AG08395 (cell line): ENCODE data around the gene PPARD.
"Not testable (repeated sequence)": the region's sequence is repeated elsewhere in the genome, so short reads cannot be mapped to it uniquely, and the experiment has no call there.

ENCODE experiments used
- DNase-seq: peaks from one replicate; pipeline ENCODE4 v3.0.0; 2012; ENCODE audit warnings: mixed read lengths, low spot score

Gene PPARD

DNA sequence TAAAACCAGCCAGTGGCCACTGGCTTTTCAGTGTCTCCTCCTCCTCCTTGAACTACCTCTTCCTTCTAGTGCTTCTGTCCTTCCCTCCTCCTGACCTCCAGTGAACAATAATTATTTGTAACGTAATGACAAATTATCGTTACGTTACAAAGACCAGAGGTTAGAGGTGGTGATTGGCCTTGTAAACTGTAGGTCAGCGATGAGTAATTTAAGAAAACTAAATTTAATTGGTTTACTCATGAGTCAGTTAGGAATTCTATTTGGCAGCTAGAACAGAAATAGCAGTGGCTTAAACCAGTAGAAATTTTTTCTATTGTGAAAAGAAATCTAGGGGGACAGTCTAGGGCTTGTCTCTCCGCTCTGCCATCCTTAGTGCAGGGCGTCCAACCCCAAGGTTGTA lies 38.8 kb downstream of the PPARD start:
- peak; percentile 53 for DNase-seq

DNA sequence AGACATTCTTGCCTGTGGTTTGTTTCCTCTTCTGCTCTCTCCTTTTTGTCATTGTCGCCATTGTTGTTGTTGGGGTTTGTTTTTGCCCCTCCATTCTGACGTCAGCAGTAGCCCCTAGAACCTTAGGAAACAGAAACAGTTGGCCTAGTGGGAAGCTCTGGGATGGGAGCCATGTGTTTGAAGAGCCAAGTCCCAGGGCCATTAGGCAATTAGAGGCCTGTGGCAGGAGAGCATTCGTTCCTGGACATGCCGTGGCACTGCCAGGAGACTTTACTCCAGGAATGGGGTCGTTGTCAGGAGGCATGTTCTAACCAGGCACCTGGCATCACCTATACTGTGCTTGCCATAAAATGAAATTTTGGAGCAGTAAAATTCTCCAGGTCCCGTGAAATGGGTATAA lies 39.7 kb downstream of the PPARD start:
- DNase-seq = no peak

DNA sequence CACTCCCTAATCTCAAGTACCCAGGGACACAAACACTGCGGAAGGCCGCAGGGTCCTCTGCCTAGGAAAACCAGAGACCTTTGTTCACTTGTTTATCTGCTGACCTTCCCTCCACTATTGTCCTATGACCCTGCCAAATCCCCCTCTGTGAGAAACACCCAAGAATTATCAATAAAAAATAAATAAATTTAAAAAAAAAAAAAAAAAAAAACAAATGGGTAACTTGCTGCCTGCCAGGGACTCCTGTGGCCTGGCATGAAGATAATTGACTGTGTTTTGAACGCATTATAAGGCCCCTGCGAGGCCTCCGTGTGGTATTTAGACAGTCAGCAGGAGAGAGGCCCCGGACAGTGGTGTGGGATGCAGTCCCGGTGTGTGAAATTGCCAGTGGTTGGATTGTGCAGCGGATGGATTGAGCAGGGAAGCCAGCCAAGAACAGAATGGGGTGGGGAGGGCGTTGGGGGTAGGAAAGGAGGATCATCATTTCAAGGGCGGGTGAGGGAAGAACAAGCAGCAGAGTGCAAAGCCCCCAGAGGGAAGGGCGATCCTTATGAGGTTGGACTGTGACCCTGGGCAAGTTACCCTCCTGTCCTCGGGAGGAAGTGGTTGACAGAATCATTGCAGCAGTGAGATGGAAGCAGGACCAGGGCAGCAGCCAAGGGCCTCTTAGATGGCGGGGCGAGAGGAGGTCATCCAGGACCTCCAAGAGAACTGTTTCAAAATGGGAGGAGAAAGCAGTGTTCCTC lies 43.3 kb downstream of the PPARD start:
- peak; percentile 69 for DNase-seq

DNA sequence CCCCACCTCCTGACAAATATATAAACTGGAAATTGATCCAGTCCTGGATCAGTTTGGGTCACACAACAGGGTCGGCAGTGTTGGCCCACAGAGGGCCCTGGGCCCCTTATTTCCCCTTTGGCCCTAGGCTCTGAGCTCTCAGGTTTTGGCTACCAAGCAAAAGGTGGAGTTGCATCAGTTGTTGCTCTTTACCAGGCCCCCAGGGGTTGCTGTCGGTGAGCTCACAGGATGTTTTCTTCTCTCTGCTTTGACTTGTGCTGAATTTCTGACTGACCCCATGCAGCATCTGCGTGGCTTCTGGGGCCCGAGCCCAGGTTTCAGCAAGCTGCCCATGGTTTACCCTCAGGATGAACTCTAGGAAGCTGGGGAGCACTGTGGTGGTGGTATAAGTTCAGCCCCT lies 44.6 kb downstream of the PPARD start:
- no peak for DNase-seq

DNA sequence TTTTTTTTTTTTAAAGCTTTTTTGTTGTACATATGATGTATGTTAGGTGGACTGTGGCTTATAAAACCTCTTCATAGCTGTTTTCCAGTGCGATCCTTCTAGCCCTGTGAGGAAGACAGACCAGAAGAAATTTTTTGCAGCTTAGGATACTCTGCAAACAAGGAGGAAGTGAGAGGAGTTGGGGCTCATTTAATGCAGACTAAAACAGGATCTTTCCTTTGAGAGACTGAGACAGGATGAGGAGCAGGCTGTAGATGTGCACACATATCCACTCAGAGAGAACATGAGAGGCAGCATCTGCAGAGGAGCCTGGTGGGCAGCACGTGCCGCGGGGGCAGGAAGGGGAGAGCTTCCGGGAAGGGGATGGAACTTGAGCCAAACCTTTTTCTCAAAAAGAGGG lies 45.7 kb downstream of the PPARD start:
- no peak for DNase-seq

DNA sequence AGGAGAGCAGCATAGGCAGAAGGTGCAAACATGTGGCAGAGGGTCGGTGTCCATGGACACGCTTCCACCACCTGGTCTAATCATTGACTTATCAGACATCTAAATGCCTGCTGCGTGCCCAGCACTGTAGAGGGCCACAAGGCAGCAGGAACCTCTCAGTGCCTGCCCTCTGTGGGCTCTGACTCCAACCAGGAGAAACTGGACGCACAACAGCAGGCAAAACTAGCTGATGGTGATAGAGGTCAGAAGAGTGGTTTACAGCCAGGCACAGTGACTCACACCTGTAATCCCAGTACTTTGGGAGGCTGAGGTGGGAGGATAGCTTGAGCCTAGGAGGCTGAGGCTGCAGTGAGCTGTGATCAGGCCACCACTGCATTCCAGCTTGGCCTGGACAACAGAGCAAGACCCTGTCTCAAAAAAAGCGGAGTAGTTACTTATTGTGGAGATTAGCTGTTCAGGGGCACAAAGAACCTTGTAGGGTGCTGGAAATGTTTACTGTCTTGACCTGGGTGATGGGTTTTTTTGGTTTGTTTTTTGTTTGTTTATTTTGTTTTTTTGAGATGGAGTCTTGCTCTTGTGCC lies 46.5 kb downstream of the PPARD start:
- DNase-seq = no peak

DNA sequence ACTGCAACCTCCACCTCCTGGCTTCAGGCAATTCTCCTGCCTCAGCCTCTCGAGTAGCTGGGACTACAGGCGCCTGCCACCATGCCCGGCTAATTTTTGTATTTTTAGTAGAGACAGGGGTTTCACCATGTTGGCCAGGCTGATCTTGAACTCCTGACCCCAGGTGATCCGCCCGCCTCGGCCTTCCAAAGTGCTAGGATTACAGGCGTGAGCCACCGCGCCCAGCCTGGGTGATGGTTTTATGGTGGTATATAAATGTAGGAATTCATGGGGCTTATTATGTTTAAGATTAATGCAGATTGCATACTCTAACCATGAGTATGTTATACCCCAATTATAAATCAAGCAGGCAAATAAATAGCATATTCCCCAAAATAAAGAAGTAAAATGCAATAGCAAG lies 47.0 kb downstream of the PPARD start:
- not testable (repeated sequence) for DNase-seq

DNA sequence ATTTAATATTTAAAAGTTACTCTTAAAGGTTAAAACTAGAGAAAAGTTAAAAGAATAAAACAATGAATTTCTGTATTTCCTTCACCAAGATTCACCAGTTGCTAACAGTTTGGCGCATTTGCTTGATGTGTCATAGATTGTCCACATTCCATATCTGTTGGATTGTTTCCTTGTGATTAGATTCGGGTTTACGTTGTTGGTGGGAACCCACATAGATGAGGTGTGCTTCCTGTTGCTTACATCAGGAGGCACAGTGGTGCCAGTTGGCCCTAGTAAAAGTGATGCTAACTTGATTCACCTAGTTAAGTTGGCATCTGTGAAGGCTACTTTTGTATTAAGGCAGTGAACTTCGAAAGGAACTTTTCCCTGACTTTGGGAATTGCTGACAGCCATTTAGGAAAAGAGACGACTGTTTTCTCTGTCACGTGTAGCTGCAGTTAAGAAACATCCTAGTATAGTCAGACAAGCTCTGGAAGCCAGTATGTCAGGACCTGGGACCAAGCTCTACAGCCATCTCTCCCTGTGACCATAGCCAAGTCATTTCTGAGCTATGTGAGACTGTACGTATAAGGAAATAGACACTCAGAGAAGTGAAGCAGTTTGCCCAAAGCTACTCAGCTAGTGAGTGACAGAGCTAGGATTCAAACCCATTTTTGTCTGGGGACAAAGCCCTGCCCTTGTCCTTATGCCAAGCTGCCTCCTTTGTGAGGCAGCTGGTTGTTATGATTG lies 49.0 kb downstream of the PPARD start:
- DNase-seq = peak; percentile 74

DNA sequence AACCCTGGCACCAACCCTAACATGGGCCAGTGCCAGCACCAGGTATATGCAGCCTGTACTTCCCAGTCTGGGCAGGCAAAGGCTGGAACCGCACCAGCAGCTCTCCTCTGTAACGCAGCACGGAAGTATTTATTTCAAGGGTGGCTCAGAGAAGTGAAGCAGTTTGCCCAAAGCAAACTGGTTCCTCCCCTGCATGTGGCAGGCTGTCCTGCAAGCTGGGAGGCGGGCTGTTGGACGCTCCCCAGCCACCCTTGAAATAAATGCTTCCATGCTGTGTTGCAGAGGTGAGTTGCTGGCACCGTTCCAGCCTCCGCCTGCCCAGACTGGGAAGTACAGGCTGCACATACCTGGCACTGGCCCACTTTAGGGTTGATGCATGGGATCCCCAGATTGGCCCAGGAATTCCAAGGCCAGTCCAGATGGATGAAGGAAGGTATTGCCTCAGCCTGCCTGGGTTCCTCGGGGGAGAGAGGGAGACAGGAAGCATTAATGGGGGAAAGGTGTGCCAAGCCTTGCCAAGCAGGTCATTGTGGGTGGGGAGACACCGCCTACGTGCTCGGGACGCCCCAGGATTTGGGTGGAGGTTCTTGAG lies 49.8 kb downstream of the PPARD start:
- no peak for DNase-seq

DNA sequence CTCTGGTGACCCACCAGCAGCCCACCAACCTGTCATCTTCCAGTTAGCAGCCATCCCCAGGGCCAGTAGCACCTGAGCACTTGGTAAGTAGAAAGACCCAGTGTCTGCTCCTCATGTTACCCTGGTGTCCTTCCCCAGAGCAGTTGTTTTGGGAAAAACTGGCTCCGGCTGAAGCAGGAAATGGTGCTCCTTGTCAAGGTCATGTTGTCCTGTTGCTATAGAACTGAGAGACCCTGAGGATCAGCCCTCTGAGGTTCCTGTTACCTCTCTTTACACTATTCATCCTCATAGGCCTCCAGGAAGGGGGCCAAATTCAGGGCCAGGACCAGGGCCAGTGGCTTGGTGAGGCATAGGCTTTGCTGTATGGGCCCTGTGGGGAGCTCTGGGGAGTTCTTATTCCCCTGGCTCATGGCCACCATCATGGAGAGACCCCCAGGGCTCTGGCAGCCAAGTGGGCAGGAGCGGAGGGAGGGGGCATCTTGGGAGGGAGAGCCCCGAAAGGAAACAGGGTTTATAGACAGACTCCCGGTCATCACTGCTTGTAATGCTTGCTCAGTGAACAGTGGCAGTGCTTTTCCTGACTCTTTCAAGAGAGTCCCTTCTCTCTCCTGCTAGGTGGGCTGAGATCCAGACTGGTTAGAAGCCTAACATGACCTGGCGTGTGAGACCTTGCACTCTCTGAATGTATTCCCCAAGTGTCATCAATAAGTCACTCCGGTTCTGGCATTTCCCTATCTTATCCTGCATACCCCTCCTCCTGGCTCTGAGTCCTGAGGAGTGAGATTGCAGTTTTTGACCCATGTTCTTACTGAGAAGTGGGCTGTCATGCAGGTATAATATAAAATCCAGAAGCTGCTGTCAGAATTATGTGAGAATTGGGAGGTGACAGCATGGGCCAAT lies 50.7 kb downstream of the PPARD start:
- no peak for DNase-seq

DNA sequence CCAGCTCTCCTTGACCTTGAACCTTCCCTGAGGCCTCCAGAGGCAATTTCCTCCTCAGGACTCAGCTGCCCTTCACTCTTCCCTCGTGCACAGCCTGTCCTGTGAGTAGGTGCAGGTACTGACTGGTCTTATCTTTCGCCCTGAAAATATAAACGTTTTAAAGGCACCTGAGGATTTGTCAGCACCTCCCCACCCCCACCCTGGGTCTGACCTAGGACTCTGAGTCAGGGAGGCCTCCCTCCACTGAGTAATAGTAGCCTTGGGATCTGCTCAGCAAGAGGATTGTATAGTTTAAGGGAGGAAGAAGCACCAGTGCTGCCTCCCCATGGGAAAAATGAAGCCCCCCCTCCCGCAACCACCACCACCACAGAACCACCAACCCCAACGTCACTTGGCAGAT lies 54.6 kb downstream of the PPARD start:
- DNase-seq = peak; percentile 28

DNA sequence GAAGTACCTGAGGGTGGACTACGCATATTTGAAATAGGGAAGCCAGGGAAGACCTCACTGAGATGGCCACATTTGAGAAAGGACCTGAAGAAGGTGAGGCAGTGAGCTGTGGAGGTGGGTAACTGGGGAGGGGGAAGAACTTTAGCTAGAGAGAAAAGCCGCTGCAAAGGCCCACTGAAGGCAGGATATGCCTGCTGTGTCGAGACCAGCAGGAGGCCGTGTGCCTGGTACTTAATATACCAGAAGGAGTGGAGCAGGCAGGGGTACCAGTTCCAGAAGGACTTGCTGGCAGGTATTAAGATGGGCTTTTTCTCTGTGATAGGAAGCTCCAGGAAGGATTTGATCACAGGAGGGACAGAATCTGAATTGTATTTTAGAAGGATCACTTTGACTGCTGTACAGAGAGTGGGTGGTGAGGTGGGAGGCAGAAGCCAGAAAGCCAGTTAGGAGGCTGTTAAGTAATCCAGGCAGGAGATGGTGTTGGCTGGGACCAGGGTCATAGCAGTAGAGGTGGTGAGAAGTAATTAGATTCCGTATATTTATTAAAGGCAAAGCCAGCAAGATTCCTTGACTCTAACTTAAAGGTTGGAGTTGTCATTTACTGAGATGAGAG lies 55.6 kb downstream of the PPARD start:
- DNase-seq = no peak

DNA sequence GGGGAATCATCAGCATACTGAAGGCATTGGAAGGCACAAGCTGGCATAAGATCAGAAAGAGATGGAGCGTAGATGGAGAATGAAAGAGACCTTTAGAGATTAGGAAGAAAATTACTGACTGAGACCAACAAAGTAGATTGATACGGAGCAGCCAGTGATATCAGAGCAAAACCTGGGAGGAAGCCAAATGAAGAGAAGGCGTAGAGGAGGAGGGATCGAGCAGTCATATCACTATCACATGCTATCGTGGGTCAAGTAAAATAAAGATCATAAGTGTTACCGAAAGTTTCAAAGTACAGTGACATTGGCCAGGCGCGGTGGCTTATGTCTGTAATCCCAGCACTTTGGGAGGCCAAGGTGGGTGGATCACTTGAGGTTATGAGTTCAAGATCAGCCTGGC lies 56.2 kb downstream of the PPARD start:
- no peak for DNase-seq

DNA sequence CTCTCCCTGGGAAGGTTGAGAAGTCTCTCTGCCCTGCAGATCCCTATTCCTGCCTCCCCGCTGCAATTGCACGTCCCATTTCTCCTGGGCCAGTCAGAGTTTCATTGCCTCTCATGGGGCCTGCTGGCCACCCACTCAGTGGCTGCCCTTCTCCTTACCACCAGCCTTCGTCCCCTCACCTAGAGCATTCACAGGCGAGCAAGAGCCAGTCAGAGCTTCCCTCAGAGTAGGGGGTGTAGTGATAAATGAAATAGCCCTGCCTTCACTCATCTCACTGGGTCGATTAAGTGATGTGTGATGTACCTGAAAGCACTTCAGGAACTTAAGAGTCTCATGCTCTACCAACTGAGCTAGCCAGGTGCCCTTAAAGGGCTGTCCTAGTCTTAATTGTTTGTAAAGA lies 57.8 kb downstream of the PPARD start:
- DNase-seq = no peak

DNA sequence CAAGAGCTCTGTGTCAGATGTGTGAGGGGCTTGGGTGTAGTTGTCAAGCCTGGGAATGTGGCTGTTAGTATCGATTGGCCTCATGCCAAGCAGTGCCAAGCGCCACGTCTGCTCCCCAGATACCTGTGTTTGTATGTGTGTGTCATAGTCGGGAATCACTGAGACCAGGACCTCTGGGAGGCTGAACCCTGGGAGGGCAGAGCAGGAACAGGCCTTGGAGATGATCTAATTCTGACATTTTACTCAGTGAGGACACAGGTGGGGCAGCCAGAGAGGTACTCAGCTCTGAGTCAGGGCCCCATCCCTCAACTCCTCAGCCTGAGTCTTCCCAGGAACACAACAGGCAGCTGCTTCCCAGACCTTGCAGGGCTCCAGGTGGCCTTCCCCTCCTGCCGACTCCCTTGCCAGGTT lies 58.5 kb downstream of the PPARD start:
- DNase-seq = no peak

DNA sequence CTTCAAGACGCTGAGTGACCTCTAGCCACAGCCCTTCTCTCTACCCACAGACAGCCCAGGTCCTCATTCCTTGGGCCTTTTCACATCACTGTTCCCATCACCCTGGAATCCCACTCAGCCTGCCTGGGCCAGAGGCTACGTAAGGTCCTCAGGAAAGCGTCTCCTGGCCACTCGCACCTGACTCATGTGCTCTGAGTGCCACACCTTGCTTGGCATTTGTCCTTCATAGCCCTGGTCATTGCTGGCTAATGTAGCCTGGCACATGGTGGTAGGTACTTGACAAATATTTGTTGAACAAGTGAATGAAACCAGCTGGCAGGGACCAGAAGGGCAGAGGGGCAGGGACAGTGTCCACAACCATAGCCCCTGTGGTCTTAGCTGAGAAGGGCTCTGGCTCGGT lies 59.2 kb downstream of the PPARD start:
- no peak for DNase-seq

DNA sequence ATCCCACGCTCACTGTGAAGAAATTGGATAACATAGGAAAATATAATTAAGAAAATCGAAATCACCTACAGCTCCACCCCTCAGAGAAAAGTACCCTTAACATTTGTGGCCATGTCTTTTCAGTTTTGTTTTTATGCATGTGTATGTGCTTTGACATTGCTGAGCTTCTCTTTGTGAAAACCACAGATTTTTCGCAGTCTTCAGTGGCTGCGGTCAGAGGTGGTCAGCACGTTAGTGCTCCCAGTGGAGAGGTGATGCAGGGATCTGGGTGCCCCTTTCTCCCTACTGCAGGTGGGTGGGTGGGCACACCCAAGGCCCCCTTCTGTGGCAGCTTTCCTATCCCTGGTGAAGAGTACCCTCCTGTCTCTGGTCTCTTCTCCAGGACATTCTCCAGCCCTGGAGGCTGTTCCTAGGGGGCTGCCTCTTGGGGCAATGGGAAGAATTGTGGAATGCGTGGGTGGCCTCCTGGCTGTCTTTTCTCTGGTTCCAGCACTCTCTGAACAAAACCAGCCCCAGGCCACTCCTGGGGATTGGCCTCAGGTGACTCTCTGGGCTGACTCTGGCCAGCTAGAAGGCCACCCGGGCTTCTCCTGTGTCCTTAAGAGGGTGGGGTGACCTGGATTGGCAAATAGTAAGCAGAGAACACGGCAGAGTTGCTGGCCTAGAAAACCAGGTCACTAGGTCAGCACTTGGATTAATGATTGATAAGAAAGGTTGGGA lies 59.9 kb downstream of the PPARD start:
- no peak for DNase-seq

DNA sequence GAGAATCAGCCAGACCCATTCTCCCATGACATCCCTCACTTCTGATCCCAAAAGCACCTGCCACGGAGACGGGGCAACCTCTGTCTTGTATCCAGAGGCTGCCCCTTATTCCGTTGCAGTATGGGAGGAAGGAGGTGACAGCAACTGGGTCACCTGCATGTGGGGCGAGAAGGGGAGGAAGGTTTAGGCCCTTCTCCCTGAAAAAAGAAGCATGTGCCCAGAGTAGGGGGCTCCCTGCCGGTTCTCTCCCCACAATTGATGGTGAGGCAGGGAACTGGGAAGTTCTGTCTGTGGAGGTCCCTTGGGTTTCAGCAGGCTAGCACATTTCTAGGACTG lies 60.5 kb downstream of the PPARD start:
- no peak for DNase-seq

DNA sequence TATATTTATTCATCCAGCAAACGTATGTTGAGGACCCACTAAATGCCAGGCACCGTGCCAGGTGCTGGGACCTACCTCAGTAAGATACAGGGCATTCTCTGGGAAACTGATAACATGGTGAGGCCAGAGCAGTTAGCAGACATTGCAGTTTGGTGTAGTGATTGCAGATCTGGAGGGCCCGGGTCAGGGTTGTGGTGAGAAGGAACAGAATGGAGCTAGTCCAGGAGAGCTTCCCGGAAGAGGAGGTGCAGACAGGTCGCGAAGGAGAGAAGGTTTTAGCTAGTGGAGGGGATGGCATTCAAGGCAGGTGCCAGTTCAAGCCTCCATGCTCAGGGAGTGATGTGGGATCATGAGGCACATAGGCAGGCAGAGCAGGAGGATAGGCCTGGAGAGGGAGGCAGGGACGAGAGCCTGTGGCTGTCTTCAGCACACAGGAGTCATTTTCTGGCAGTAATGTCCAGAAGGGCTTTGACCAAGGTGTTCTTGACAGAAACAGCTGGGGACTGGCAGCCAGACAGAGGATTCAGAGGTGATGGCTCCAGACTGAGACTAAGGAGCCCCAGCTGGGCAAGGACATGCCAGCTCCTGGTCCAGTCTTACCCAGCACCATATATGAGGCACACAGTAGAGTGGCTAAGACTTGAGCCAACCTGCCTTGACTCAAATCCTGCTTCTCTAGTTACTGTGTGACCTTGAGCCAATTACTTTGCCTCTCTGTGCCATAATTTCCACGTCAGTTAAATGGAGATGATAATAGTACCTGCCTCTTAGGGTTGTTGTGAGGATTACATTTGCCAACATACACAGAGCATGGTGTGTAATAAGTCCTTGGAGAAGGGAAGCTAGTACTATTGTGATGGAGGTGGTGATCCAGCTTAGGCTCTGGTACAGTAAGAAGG lies 61.4 kb downstream of the PPARD start:
- no peak for DNase-seq
